Neural progenitor cell (in vitro differentiated cells): ENCODE measurements around the gene EIF4G3. TPM values are rescaled to one million over a fixed set of nuclear protein-coding genes. Genes with fewer than 3 reads are reported as not detected.
A peak's percentile ranks its signal among the peaks of the same experiment; 100 is the strongest.

Source experiments
- DNase-seq: peaks from one replicate; pipeline ENCODE4 v3.0.0-alpha.2; 2016; ENCODE audit warnings: low spot score
- H2AFZ ChIP-seq: fragments of 200-600 bp; sonication (generic); replicated peaks from 2 replicates; pipeline ENCODE4 v1.6.1; 2016; ENCODE audit warnings: antibody characterized with exemption
- H3F3A ChIP-seq: fragments of 200-600 bp; sonication (generic); 2 replicates; pipeline ENCODE4 v1.6.1; 2016; ENCODE audit warnings: antibody characterized with exemption, low read depth
- H3K27ac ChIP-seq: fragments of 200-600 bp; sonication (generic); 2 replicates; pipeline ENCODE4 v1.5.1; 2016; ENCODE audit warnings: mild to moderate bottlenecking
- H3K27me3 ChIP-seq: fragments of 200-600 bp; sonication (generic); 2 replicates; pipeline ENCODE4 v1.6.1; 2016; ENCODE audit warnings: mild to moderate bottlenecking, moderate library complexity
- H3K36me3 ChIP-seq: fragments of 200-600 bp; sonication (generic); 2 replicates; pipeline ENCODE4 v1.5.1; 2016
- H3K4me1 ChIP-seq: fragments of 200-600 bp; sonication (generic); 2 replicates; pipeline ENCODE4 v1.6.1; 2016; ENCODE audit warnings: mixed run types
- H3K4me2 ChIP-seq: fragments of 200-600 bp; sonication (generic); 2 replicates; pipeline ENCODE4 v1.6.1; 2016
- H3K4me3 ChIP-seq: fragments of 200-600 bp; sonication (generic); 2 replicates; pipeline ENCODE4 v1.5.1; 2016
- H3K79me2 ChIP-seq: fragments of 200-600 bp; sonication (generic); 2 replicates; pipeline ENCODE4 v1.6.1; 2016; ENCODE audit warnings: low read depth
- H3K9ac ChIP-seq: fragments of 200-600 bp; sonication (generic); 2 replicates; pipeline ENCODE4 v1.6.1; 2016
- H3K9me3 ChIP-seq: fragments of 200-600 bp; sonication (generic); 2 replicates; pipeline ENCODE4 v1.5.1; 2016; ENCODE audit warnings: low read depth
- H4K20me1 ChIP-seq: fragments of 200-600 bp; sonication (generic); 2 replicates; pipeline ENCODE4 v1.6.1; 2016; ENCODE audit warnings: low read depth
- H3K27ac Mint-ChIP-seq: 3 replicates; pipeline ENCODE4 v1.8.0; 2021; ENCODE audit warnings: mixed read lengths
- H3K27me3 Mint-ChIP-seq: 2 replicates; pipeline ENCODE4 v1.8.0; 2022; ENCODE audit warnings: low read depth, mild to moderate bottlenecking, inconsistent platforms, moderate library complexity, mixed read lengths; ENCODE audit not compliant: insufficient read depth
- H3K36me3 Mint-ChIP-seq: 3 replicates; pipeline ENCODE4 v1.8.0; 2021; ENCODE audit warnings: mixed read lengths
- H3K4me1 Mint-ChIP-seq: 3 replicates; pipeline ENCODE4 v1.8.0; 2021; ENCODE audit warnings: mixed read lengths
- H3K4me3 Mint-ChIP-seq: 3 replicates; pipeline ENCODE4 v1.8.0; 2021; ENCODE audit warnings: mild to moderate bottlenecking, moderate library complexity, mixed read lengths
- H3K9me3 Mint-ChIP-seq: 3 replicates; pipeline ENCODE4 v1.8.0; 2020; ENCODE audit warnings: mixed read lengths
- CTCF ChIP-seq: fragments of 200-600 bp; sonication (generic); IDR thresholded peaks from 2 replicates; pipeline ENCODE4 v1.5.1; 2017; ENCODE audit warnings: antibody characterized with exemption, mild to moderate bottlenecking
- EZH2 ChIP-seq: fragments of 200-600 bp; sonication (generic); IDR thresholded peaks from 2 replicates; pipeline ENCODE4 v1.6.1; 2017; ENCODE audit warnings: antibody characterized with exemption, mild to moderate bottlenecking, moderate library complexity
- EZH2phosphoT487 ChIP-seq: fragments of 200-600 bp; sonication (generic); IDR thresholded peaks from 2 replicates; pipeline ENCODE4 v1.6.1; 2017; ENCODE audit warnings: antibody characterized with exemption
- total RNA-seq: library from RNA; depleted of rRNA; stranded (reverse); fragments of >200 nt; gene quantifications from 2 replicates; pipeline ENCODE4 v1.2.3, GENCODE V29; 2015; ENCODE audit warnings: low replicate concordance

The EIF4G3 gene
- total RNA-seq, 1 donor from 2014 or later = 73.4 TPM

GRCh38 chr1:21000245-21000594 is 176.5 kb downstream of the EIF4G3 start:
- Mint-ChIP-seq H3K4me1 (peaks cover 2% of the 10 kb centered on the region), H3K4me3 (no peak overlapping the region), H3K27me3 (no peaks in the 10 kb centered on the region), H3K27ac (no peak overlapping the region), H3K36me3 (peaks cover 10% of the 10 kb centered on the region), H3K9me3 (no peaks in the 10 kb centered on the region)
- DNase-seq = peak; percentile 5
- TF ChIP-seq EZH2 = no peak
- TF ChIP-seq CTCF = no peak
- no peak for TF ChIP-seq EZH2phosphoT487
- Histone ChIP-seq H3K79me2 (peaks cover 50% of the 10 kb centered on the region), H3K4me2 (no peak overlapping the region), H3F3A (peaks cover 8% of the 10 kb centered on the region), H3K9ac (no peak overlapping the region), H4K20me1 (peaks cover 31% of the 10 kb centered on the region), H3K27ac (peak overlapping the region; percentile 55), H2AFZ (no peak overlapping the region), H3K9me3 (no peaks in the 10 kb centered on the region), H3K36me3 (no peaks in the 10 kb centered on the region), H3K4me1 (peaks cover 28% of the 10 kb centered on the region), H3K27me3 (no peaks in the 10 kb centered on the region), H3K4me3 (no peak overlapping the region)

GRCh38 chr1:20999525-21000244 is 177.0 kb downstream of the EIF4G3 start:
- H3K36me3 ChIP-seq = no peaks in the 10 kb centered on the region
- no peak for TF ChIP-seq EZH2
- no peak for TF ChIP-seq EZH2phosphoT487
- no peak for TF ChIP-seq CTCF
- H3K27me3 ChIP-seq = no peaks in the 10 kb centered on the region
- H3K27ac ChIP-seq = peak overlapping the region; percentile 55
- Mint-ChIP-seq H3K27me3 (no peaks in the 10 kb centered on the region), H3K4me3 (no peak overlapping the region), H3K4me1 (peaks cover 5% of the 10 kb centered on the region), H3K36me3 (peaks cover 10% of the 10 kb centered on the region), H3K9me3 (no peaks in the 10 kb centered on the region), H3K27ac (no peak overlapping the region)
- no peaks in the 10 kb centered on the region for H3K9me3 ChIP-seq
- H3K79me2 ChIP-seq = peaks cover 50% of the 10 kb centered on the region
- H3F3A ChIP-seq = peaks cover 8% of the 10 kb centered on the region
- no peak overlapping the region for H3K4me3 ChIP-seq
- no peak overlapping the region for H3K9ac ChIP-seq
- peaks cover 28% of the 10 kb centered on the region for H3K4me1 ChIP-seq
- no peak overlapping the region for H2AFZ ChIP-seq
- peaks cover 28% of the 10 kb centered on the region for H4K20me1 ChIP-seq
- DNase-seq = no peak
- H3K4me2 ChIP-seq = no peak overlapping the region

- no peak overlapping the region for H3K4me2 ChIP-seq
- peaks cover 36% of the 10 kb centered on the region for H3K4me1 ChIP-seq
- no peak overlapping the region for H3K27ac Mint-ChIP-seq
- H3K9me3 ChIP-seq = no peaks in the 10 kb centered on the region
- no peaks in the 10 kb centered on the region for H3K9me3 Mint-ChIP-seq
- H3K27me3 Mint-ChIP-seq = no peaks in the 10 kb centered on the region
- H2AFZ ChIP-seq = no peak overlapping the region
- H3K9ac ChIP-seq = no peak overlapping the region
- peaks cover 10% of the 10 kb centered on the region for H3K36me3 Mint-ChIP-seq
- no peak overlapping the region for H3K4me3 ChIP-seq
- H4K20me1 ChIP-seq = peaks cover 27% of the 10 kb centered on the region
- no peak for DNase-seq
- no peak for TF ChIP-seq CTCF
- TF ChIP-seq EZH2 = no peak
- no peak for TF ChIP-seq EZH2phosphoT487
- no peaks in the 10 kb centered on the region for H3K36me3 ChIP-seq
- no peaks in the 10 kb centered on the region for H3K27me3 ChIP-seq
- no peak overlapping the region for H3K27ac ChIP-seq
- peaks cover 12% of the 10 kb centered on the region for H3F3A ChIP-seq
- peaks cover 49% of the 10 kb centered on the region for H3K79me2 ChIP-seq
- peaks cover 9% of the 10 kb centered on the region for H3K4me1 Mint-ChIP-seq
- no peak overlapping the region for H3K4me3 Mint-ChIP-seq
Observed at GRCh38 chr1:20998826-20999225, 177.9 kb downstream of the EIF4G3 start.
